Ectodermal cell (in vitro differentiated cells): Measurements from ENCODE around the gene TDRD6. TPM values are rescaled to one million over a fixed set of nuclear protein-coding genes. Genes with fewer than 3 reads are reported as not detected.
A peak's percentile ranks its signal among the peaks of the same experiment; 100 is the strongest.
"Not testable (repeated sequence)": the region's sequence is repeated elsewhere in the genome, so short reads cannot be mapped to it uniquely, and the experiment has no call there.

ENCODE experiments used
- H3K27ac ChIP-seq: 2 replicates; pipeline ENCODE4 v1.7.0; 2013; ENCODE audit warnings: mild to moderate bottlenecking, low read depth, low read length; ENCODE audit not compliant: insufficient read depth, poor library complexity, severe bottlenecking
- H3K27me3 ChIP-seq: 2 replicates; pipeline ENCODE4 v1.7.0; 2013; ENCODE audit warnings: mild to moderate bottlenecking, low read length; ENCODE audit not compliant: insufficient read depth, control insufficient read depth, poor library complexity, severe bottlenecking
- H3K36me3 ChIP-seq: one replicate; pipeline ENCODE4 v1.7.0; 2013; ENCODE audit warnings: low read length; ENCODE audit not compliant: control insufficient read depth, insufficient read depth
- H3K4me1 ChIP-seq: one replicate; pipeline ENCODE4 v1.7.0; 2013; ENCODE audit warnings: low read length; ENCODE audit not compliant: control insufficient read depth, insufficient read depth
- H3K4me3 ChIP-seq: 2 replicates; pipeline ENCODE4 v1.7.0; 2013; ENCODE audit warnings: low read depth, low read length, control low read depth; ENCODE audit not compliant: insufficient read depth
- H3K9me3 ChIP-seq: 2 replicates; pipeline ENCODE4 v1.7.0; 2013; ENCODE audit warnings: mild to moderate bottlenecking, low read length, moderate library complexity; ENCODE audit not compliant: control insufficient read depth
- WGBS, 2 experiments: methylation state at CpG; one replicate each; pipeline ENCODE4 v1.1.7; 2013; ENCODE audit warnings: missing lambda C conversion rate in 2 of 2; 5-methylcytosine and 5-hydroxymethylcytosine counted together
- polyA plus RNA-seq, 4 experiments: library from polyadenylated mRNA; stranded (reverse); fragments of 50-300 nt; gene quantifications; one replicate each; pipeline ENCODE4 v1.2.3, GENCODE V29; 2013

TDRD6 gene
- 0.11 TPM for polyA plus RNA-seq (2013, experiment 1 of 4)
- 0.04 TPM for polyA plus RNA-seq (2013, experiment 2 of 4)
- polyA plus RNA-seq (2013, experiment 3 of 4) = not detected
- polyA plus RNA-seq (2013, experiment 4 of 4) = 0.04 TPM

GRCh38 chr6:46687619-46688097, at the start of gene TDRD6:
Gene TDRD6, plus strand, starts transcription at chr6:46687885. Its CDS starts 244 bp downstream, at chr6:46688129.
- H3K9me3 ChIP-seq = no peaks in the 10 kb centered on the region
- 95% methylated on average over 41 of the region's 41 CpGs for WGBS, 2 experiments
- no peaks in the 10 kb centered on the region for H3K36me3 ChIP-seq
- H3K27me3 ChIP-seq = no peaks in the 10 kb centered on the region
- no peak within 1 kb of the TSS for H3K4me3 ChIP-seq
- no peaks in the 10 kb centered on the region for H3K4me1 ChIP-seq
- H3K27ac ChIP-seq = no peak within 1 kb of the TSS

- H3K4me3 ChIP-seq = no peak overlapping the region
- WGBS, 2 experiments = 100% methylated on average over 1 of the region's 1 CpG
- no peaks in the 10 kb centered on the region for H3K4me1 ChIP-seq
- H3K36me3 ChIP-seq = no peaks in the 10 kb centered on the region
- no peak overlapping the region for H3K27ac ChIP-seq
- H3K9me3 ChIP-seq = no peaks in the 10 kb centered on the region
- H3K27me3 ChIP-seq = no peaks in the 10 kb centered on the region
These were observed 49.8 kb upstream of the TDRD6 start for GRCh38 chr6:46637933-46638332.

- H3K4me1 ChIP-seq = no peaks in the 10 kb centered on the region
- no peaks in the 10 kb centered on the region for H3K27me3 ChIP-seq
- no peak overlapping the region for H3K27ac ChIP-seq
- no peak overlapping the region for H3K4me3 ChIP-seq
- H3K36me3 ChIP-seq = no peaks in the 10 kb centered on the region
- H3K9me3 ChIP-seq = no peaks in the 10 kb centered on the region
- 86 to 87% methylated on average over 2 of the region's 2 CpGs for WGBS, 2 experiments
These were observed 49.0 kb upstream of the TDRD6 start for GRCh38 chr6:46638650-46639049.

- no peak overlapping the region for H3K27ac ChIP-seq
- no peak overlapping the region for H3K4me3 ChIP-seq
- WGBS, 2 experiments = 90 to 94% methylated on average over 4 of the region's 4 CpGs
- H3K36me3 ChIP-seq = no peaks in the 10 kb centered on the region
- no peaks in the 10 kb centered on the region for H3K27me3 ChIP-seq
- H3K4me1 ChIP-seq = no peaks in the 10 kb centered on the region
- no peaks in the 10 kb centered on the region for H3K9me3 ChIP-seq
These were observed 44.5 kb upstream of the TDRD6 start for GRCh38 chr6:46642928-46643751.

- no peak overlapping the region for H3K27ac ChIP-seq
- no peaks in the 10 kb centered on the region for H3K27me3 ChIP-seq
- H3K36me3 ChIP-seq = no peaks in the 10 kb centered on the region
- no peaks in the 10 kb centered on the region for H3K4me1 ChIP-seq
- no CpG with 5 or more reads among the region's 1 CpG for WGBS, 2 experiments
- no peak overlapping the region for H3K4me3 ChIP-seq
- H3K9me3 ChIP-seq = no peaks in the 10 kb centered on the region
These were observed 42.4 kb upstream of the TDRD6 start for GRCh38 chr6:46645265-46645664.

GRCh38 chr6:46648108-46648507, 39.6 kb upstream of the TDRD6 start:
- not testable (repeated sequence) for H3K27me3 ChIP-seq, H3K4me1 ChIP-seq, H3K27ac ChIP-seq, H3K36me3 ChIP-seq, H3K4me3 ChIP-seq, H3K9me3 ChIP-seq
- WGBS, 2 experiments = no CpG with 5 or more reads among the region's 4 CpGs

- 91 to 96% methylated on average over 4 to 5 of the region's 5 CpGs for WGBS, 2 experiments
- Histone ChIP-seq H3K27ac (no peak overlapping the region), H3K36me3 (no peaks in the 10 kb centered on the region), H3K27me3 (peaks cover 10% of the 10 kb centered on the region), H3K9me3 (no peaks in the 10 kb centered on the region), H3K4me1 (peaks cover 8% of the 10 kb centered on the region), H3K4me3 (no peak overlapping the region)
These were observed 38.7 kb upstream of the TDRD6 start for GRCh38 chr6:46648869-46649492.

GRCh38 chr6:46651006-46651405, 36.7 kb upstream of the TDRD6 start:
- Histone ChIP-seq H3K4me1 (peaks cover 8% of the 10 kb centered on the region), H3K9me3 (no peaks in the 10 kb centered on the region), H3K27ac (no peak overlapping the region), H3K36me3 (no peaks in the 10 kb centered on the region), H3K4me3 (no peak overlapping the region), H3K27me3 (peaks cover 22% of the 10 kb centered on the region)
- 94 to 100% methylated on average over 1 of the region's 1 CpG for WGBS, 2 experiments

GRCh38 chr6:46651816-46652215, 35.9 kb upstream of the TDRD6 start:
- Histone ChIP-seq H3K27ac (no peak overlapping the region), H3K4me3 (peak overlapping the region; percentile 91), H3K27me3 (peaks cover 22% of the 10 kb centered on the region), H3K4me1 (peaks cover 8% of the 10 kb centered on the region), H3K36me3 (no peaks in the 10 kb centered on the region), H3K9me3 (no peaks in the 10 kb centered on the region)
- 69 to 74% methylated on average over 8 of the region's 8 CpGs for WGBS, 2 experiments

GRCh38 chr6:46652232-46652602, 35.5 kb upstream of the TDRD6 start:
- H3K9me3 ChIP-seq = no peaks in the 10 kb centered on the region
- peaks cover 8% of the 10 kb centered on the region for H3K4me1 ChIP-seq
- H3K27ac ChIP-seq = no peak overlapping the region
- no peaks in the 10 kb centered on the region for H3K36me3 ChIP-seq
- WGBS, 2 experiments = 1% methylated on average over 6 of the region's 6 CpGs
- peaks cover 22% of the 10 kb centered on the region for H3K27me3 ChIP-seq
- H3K4me3 ChIP-seq = peak overlapping the region; percentile 91
